Activated CD8-positive, alpha-beta memory T cell treated with anti-CD3 and anti-CD28 coated beads for 24 hours (primary cell): ENCODE measurements around the gene GAS7.
"Not testable (repeated sequence)": the region's sequence is repeated elsewhere in the genome, so short reads cannot be mapped to it uniquely, and the experiment has no call there.

Experiments used
- DNase-seq: peaks from one replicate; pipeline ENCODE4 v3.0.0-alpha.2; 2020

The GAS7 gene

DNA sequence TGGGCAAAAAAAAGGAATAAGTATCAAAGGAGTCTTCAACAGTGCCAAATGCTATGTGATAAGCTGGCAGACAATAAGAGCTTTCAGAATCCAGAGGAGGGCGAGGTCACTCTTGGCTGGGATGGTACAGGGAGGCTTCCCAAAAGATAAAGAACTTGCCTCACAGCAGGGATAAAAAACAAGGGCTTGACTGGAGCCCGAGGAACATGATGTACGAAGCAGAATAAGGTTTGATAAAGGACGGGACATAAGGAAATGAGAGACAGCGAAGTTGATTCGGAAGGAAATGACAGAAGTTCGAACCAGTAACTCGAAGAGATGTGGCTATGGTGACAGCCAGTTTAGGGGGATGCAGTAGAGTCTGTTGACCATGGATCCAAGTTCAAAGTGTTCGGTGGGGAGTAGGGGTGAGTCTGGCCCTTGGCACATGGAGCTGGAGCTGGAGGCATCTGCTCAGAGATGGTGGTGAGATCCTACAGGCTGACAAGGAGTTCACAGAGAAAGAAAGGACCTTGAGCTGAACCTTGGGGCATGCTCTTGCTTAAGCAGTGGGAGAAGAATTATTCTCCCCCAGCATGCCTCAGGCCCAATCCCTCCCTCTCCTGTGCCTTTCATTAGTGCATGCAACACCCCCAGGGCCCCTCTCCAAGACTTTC is 155.7 kb downstream of the GAS7 start:
- DNase-seq, result no peak

- DNase-seq, result no peak
Measured at GRCh38 chr17:10041916-10042588, 156.4 kb downstream of the GAS7 start.

- DNase-seq, result no peak
Measured at GRCh38 chr17:10041287-10041612, 157.2 kb downstream of the GAS7 start.

DNA sequence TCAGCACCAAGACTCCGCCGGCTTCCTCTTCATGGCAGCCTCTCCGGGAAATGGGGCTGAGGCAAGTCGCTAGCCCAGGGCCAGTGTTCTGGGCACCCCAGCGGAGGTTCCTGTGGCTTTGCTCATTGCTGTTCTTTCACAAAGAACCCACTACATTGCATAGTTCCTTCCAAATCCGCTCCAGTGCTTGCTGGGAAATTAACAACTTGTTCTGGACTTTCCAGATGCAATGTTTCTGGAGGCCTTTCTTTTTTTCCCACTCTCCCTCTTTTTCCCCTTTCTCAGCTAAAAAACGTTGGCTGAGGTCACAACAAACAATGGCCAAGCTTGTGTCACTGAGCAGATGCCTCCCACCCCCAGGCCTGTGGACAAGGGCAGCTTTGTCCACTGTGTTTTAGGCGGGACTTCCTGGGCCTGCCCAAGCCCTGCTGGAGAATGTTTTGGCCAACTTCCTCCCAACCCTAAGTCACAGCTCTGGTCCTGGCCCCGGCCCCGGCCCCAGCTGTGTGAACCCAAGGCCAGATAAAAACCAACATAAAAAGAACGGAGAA is 161.8 kb downstream of the GAS7 start:
- DNase-seq, result no peak

DNA sequence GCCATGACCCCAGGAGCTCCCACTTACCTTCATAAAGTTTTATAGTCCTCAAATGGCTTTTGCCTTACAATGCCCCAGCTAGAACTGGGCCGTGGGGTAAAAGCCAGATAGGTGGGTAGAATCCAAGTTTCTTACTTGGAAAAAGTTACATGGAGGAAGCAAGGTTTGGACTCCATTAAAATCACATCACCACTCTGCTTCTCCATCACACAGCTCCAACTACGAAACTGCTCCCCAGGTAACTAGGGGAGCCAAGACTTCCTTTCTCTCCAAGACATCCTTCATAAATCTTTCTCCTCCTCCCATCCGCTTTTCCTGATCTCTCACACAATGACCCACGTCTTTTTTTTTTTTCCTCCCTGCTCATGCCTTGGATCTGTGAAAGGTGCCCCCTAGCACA is 162.5 kb downstream of the GAS7 start:
- no peak for DNase-seq

DNA sequence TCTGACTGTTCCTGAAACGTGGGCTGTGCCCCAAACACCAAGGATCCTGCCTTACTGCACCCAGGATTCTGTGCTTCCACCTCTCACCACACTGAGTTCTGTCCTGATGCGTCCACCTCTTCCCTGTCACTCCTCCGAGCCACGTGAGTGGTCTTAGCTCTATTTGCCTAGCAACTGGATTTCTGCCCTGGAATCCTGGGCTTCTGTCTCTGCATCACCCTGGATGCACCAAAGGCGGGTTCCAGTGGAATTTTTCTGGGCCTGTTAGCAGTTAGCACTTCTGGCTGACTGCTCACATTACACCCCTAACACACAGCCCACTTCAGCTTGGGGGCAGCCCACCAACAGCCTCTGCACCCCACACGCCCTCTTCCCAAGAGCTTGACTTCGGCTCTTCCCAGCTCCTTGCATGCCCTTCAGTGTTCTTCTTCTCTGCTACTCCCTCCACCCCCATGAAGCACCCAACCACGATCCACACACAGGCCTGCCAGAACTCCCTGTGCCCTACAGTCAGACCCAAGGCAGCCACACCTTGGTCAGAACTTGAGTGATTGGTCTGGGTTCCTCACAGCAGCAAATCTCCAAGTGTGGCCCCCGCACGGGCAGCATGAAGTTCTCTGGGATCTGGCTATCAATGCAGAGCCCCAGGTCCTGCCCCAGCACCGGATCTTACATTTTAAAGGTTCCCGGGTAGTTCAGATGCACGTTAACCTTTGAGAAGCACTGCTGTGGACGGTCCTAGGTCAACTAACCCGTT is 163.5 kb downstream of the GAS7 start:
- no peak for DNase-seq

DNA sequence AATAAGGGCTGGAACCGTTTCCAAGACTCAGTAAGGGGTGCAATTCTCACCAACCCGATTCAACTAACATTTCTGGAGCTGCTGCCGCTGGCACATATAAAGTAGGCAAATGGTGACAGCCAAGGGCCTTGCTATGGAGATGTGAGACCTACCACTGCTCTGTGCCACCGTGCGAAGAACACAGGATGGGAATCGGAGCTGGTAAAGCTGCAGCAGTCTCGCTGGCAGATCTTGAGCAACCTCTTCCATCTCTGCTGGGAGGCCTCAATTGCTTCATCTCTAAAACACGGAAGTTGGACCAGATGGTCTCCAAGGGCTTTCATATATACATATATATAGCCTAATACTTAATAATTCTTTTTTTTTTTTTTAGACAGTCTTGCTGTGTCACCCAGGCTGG is 164.4 kb downstream of the GAS7 start:
- DNase-seq, result no peak

DNA sequence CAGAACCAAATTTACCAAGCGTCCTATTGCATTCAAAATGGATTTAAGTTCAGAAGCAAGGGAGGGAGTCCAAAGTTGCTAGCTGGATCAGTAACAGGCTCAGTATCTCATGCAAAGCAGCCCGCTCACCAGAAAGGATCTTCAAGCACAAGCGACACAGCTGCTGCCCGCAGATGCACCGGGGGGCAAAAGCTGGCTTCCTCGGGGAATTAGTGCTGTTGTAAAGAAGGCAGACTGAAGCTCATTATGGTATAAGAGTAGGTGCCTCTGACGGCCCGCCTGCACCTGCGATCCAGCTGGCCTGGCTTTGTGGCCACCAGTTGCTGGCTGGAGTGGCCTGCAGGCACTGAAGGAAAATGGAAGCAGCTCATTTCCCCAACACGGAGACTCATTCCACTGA is 165.0 kb downstream of the GAS7 start:
- DNase-seq, result no peak

GRCh38 chr17:10032118-10032852 is 166.1 kb downstream of the GAS7 start:
- DNase-seq, result no peak

- no peak for DNase-seq
Measured at GRCh38 chr17:10031606-10032005, 166.8 kb downstream of the GAS7 start.

GRCh38 chr17:10031127-10031526 is 167.3 kb downstream of the GAS7 start:
- DNase-seq, result no peak

DNA sequence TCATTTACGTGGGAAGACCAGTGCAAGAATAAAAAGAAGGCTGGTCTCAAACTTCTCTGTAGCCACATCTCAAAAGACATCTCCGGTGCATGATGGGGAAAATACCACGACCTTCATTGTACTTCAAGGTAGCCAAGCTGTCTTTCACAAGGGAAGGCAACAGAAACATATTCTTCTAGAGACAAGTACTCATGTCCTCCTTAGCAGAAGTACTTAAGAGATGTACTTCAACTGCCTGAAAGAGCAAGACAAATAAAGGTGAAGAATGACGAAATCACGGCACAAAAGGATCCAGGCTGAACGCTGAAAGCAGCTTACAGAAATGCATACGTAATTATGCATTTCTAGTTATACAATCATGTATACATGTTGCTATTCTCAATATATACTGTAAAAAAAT is 169.3 kb downstream of the GAS7 start:
- no peak for DNase-seq

- DNase-seq, result no peak
Measured at GRCh38 chr17:10025976-10026901, 172.2 kb downstream of the GAS7 start.

DNA sequence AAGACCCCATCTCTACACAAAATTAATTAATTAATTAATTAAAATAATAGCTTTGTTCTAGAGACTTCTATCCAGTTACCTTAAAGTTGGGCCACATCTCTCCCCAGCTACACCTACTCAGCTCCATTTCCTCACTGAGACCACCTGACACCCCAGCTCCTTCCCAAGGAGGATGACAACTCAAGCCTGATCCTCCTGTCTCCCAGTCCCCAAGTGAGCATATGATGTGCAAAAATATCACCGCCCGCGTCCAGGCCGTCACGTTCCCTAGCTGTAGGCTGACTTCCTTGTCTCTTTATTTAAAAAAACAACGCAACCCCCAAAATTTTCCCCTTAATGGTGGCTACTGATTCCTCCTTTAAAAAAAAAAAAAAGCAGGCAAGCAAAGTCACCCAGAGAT is 173.2 kb downstream of the GAS7 start:
- DNase-seq, result no peak

- DNase-seq, result no peak
Measured at GRCh38 chr17:10022416-10022815, 176.0 kb downstream of the GAS7 start.

GRCh38 chr17:10021272-10021984 is 177.0 kb downstream of the GAS7 start:
- DNase-seq, result no peak

- no peak for DNase-seq
Measured at GRCh38 chr17:10019941-10020451, 178.4 kb downstream of the GAS7 start.

DNA sequence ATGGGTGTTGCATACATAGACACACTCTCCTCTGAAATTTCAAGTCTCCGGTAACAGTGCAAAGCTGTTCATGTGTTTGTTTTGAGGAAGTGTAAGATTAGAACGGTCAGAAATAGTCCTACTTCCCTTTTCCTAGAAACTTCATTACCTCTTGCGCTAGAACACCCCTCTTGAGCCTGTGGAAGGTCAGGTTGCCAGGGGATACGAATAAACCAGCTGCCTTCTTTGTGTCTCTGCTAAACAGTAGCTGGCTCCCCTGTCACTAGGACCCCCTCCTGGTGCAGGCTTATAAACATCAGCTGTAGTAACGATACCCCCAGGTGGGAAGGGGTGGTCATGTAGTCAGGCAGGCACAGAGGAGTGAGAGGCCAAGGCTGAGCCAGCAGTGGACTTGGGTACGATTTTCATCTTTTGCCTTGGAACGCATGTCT is 179.9 kb downstream of the GAS7 start:
- no peak for DNase-seq

DNA sequence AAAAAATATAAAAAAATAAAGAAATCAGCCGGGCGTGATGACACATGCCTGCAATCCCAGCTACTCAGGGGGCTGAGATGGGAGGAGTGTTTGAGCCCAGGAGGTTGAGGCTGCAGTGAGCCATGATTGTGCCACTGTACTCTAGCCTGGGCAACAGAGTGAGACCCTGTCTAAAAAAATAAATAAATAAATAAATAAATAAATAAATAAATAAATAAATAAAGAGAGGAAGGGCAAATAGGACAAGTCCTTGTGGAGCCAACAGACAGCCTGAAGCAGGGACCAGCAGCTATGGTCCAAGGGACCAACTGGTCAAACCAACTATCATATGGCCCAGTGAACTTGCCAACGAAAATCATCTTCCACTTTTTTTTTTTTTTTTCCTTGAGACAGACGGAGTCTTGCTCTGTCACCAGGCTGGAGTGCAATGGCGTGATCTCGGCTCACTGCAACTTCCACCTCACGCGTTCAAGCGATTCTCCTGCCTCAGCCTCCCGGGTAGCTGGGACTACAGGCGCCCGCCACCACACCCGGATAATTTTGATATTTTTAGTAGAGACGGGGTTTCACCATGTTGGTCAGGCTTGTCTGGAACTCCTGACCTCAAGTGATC is 181.3 kb downstream of the GAS7 start:
- not testable (repeated sequence) for DNase-seq

GRCh38 chr17:10013365-10014112 is 184.9 kb downstream of the GAS7 start:
- DNase-seq, result no peak
